HepG2 (cell line): ENCODE data around the gene EHD1. TPM values are rescaled to one million over a fixed set of nuclear protein-coding genes. Genes with fewer than 3 reads are reported as not detected.

Experiments
- AKNA ChIP-seq: sonication (generic); formaldehyde crosslinking; IDR thresholded peaks from 2 replicates; pipeline ENCODE4 v1.4.0; 2020; ENCODE audit warnings: missing genetic modification reagents, borderline replicate concordance
- HOXA3 ChIP-seq: sonication (generic); formaldehyde crosslinking; IDR thresholded peaks from 2 replicates; pipeline ENCODE4 v1.5.0; 2020; ENCODE audit warnings: missing genetic modification reagents
- NRL ChIP-seq: sonication (generic); formaldehyde crosslinking; IDR thresholded peaks from 2 replicates; pipeline ENCODE4 v1.5.0; 2020; ENCODE audit warnings: missing genetic modification reagents, mild to moderate bottlenecking, moderate library complexity, borderline replicate concordance
- XRCC5 ChIP-seq: fragments of 200-400 bp; formaldehyde crosslinking; optimal IDR thresholded peaks from 2 replicates; pipeline ENCODE3; 2017; ENCODE audit warnings: mild to moderate bottlenecking, low read length
- ZC3H13 ChIP-seq: sonication (generic); formaldehyde crosslinking; IDR thresholded peaks from 2 replicates; pipeline ENCODE4 v1.8.1; 2023; ENCODE audit warnings: mild to moderate bottlenecking, missing genetic modification reagents, moderate library complexity
- ZNF263 ChIP-seq: sonication (generic); formaldehyde crosslinking; IDR thresholded peaks from 2 replicates; pipeline ENCODE4 v1.4.0; 2020; ENCODE audit warnings: missing genetic modification reagents
- ZNF343 ChIP-seq: sonication (generic); formaldehyde crosslinking; IDR thresholded peaks from 2 replicates; pipeline ENCODE4 v1.4.0; 2020; ENCODE audit warnings: mild to moderate bottlenecking, missing genetic modification reagents
- ZNF724P ChIP-seq: sonication (generic); formaldehyde crosslinking; IDR thresholded peaks from 2 replicates; pipeline ENCODE4 v1.8.0; 2022; ENCODE audit warnings: missing genetic modification reagents, borderline replicate concordance
- polyA plus RNA-seq, 8 experiments: library from polyadenylated mRNA; depleted of rRNA in 3 of 8; stranded (reverse) in 7 of 8; unstranded in 1 of 8; fragments of >200 nt; fragmentation: Illumina TruSeq in 4 of 8; extraction: Trizol in 4 of 8; gene quantifications; 2 replicates each; pipeline versions ENCODE4 v1.2.1 to v1.2.3, GENCODE V29; 2011 to 2016; ENCODE audit warnings: low read depth in 4 of 8, missing spikeins in 1 of 8, mixed read lengths in 1 of 8; ENCODE audit not compliant: insufficient read depth in 1 of 8
- total RNA-seq, 5 experiments: library from RNA; depleted of rRNA; stranded (reverse); fragments of >200 nt; fragmentation: Illumina TruSeq; extraction: Trizol; gene quantifications; 2 replicates each; pipeline ENCODE4 v1.2.3, GENCODE V29; 2016; ENCODE audit warnings: low read depth in 1 of 5
- TF ChIP-seq, protein P1 (sequence below): sonication (generic); formaldehyde crosslinking; IDR thresholded peaks from 2 replicates; pipeline ENCODE4 v1.4.0; 2020; ENCODE audit warnings: missing genetic modification reagents

The EHD1 gene
- total and polyA plus RNA-seq, 2 of the 13 experiments (the other 11 are each of a cell fraction or from before 2014, with no cell fraction given): 23.6 to 26.6 TPM

DNA sequence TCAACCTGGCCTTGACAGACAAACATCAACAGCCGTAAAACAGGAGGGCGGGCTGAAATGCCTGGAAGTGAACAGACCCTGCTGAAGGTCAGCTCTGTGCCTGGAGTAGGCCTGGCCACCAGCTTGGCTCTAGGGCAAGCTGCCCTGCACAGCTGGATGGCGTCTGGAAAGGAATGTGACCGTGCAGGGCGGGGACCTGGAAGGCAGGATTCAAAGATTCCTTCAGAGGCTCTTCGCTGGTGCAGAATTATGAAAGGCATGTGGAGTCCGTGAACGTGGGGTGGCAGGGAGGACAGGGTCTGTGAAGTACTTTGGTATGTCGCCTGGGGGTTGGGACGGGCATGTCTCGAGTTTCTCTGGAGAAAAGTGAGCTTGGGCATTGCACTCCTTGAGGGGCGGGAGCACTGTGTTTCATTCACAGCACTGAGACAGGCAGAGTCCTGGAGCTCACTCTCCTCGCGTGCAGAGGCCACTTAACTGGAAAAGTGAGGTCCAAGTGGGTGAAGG lies 1.5 kb downstream of the EHD1 start (continued):
- no peak for TF ChIP-seq ZNF724P
- TF ChIP-seq ZNF263 (CRISPR knock-in tag): peak; percentile 69; the same call in 1 of the 2 replicates
- TF ChIP-seq AKNA (CRISPR knock-in tag): no peak
- no peak for TF ChIP-seq ZC3H13 (CRISPR knock-in tag)
- 0 out of 2 replicates have a peak, but pooled peaks have one; percentile 21 for TF ChIP-seq HOXA3
- peak; percentile 35; the same call in 1 of the 2 replicates for TF ChIP-seq ZNF343
- no peak for TF ChIP-seq XRCC5
- no peak for TF ChIP-seq NRL (CRISPR knock-in tag)
- TF ChIP-seq, protein P1, sequence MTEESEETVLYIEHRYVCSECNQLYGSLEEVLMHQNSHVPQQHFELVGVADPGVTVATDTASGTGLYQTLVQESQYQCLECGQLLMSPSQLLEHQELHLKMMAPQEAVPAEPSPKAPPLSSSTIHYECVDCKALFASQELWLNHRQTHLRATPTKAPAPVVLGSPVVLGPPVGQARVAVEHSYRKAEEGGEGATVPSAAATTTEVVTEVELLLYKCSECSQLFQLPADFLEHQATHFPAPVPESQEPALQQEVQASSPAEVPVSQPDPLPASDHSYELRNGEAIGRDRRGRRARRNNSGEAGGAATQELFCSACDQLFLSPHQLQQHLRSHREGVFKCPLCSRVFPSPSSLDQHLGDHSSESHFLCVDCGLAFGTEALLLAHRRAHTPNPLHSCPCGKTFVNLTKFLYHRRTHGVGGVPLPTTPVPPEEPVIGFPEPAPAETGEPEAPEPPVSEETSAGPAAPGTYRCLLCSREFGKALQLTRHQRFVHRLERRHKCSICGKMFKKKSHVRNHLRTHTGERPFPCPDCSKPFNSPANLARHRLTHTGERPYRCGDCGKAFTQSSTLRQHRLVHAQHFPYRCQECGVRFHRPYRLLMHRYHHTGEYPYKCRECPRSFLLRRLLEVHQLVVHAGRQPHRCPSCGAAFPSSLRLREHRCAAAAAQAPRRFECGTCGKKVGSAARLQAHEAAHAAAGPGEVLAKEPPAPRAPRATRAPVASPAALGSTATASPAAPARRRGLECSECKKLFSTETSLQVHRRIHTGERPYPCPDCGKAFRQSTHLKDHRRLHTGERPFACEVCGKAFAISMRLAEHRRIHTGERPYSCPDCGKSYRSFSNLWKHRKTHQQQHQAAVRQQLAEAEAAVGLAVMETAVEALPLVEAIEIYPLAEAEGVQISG (CRISPR knock-in tag): 0 out of 2 replicates have a peak, but pooled peaks have one; percentile 19
